IMR-90 (cell line): ENCODE measurements around the gene NTM. TPM values are rescaled to one million over a fixed set of nuclear protein-coding genes. Genes with fewer than 3 reads are reported as not detected.

Source experiments
- ATAC-seq: fragments of 200-7000 bp; cut with Tn5 transposase; 2 replicates; pipeline ENCODE4 v1.9.1; 2020; ENCODE audit warnings: low read depth, mild to moderate bottlenecking, moderate library complexity
- BruUV-seq: library from RNA; stranded (reverse); fragments of 400-500 nt; replicated peaks from 2 replicates; lab custom pipeline; 2021; lab: Mats Ljungman, UMichigan
- CTCF ChIA-PET: fragments of 300-600 bp; formaldehyde crosslinking; extraction: SDS; loops from one replicate; lab custom pipeline; 2021; ENCODE audit warnings: antibody characterized with exemption; lab: Yijun Ruan, JAX
- POLR2A ChIA-PET: fragments of 300-600 bp; sonication (Branson Sonifier 250); formaldehyde crosslinking; loops from one replicate; lab custom pipeline; 2022; ENCODE audit warnings: antibody characterized with exemption; ENCODE audit not compliant: unreplicated experiment; lab: Charles Lee
- DNase-seq: peaks from one replicate; pipeline ENCODE4 v3.0.0; 2013
- H2AFZ ChIP-seq: replicated peaks from 2 replicates; pipeline ENCODE3; 2013; ENCODE audit warnings: low read length, mild to moderate bottlenecking; ENCODE audit not compliant: poor library complexity
- H2AK5ac ChIP-seq: 2 replicates; pipeline ENCODE4 v1.6.1; 2013; ENCODE audit warnings: low read depth, low read length, inconsistent platforms
- H2AK9ac ChIP-seq: replicated peaks from 2 replicates; pipeline ENCODE3; 2013; ENCODE audit warnings: mild to moderate bottlenecking, low read depth, low read length, moderate library complexity; ENCODE audit not compliant: poor library complexity
- H2BK120ac ChIP-seq: 2 replicates; pipeline ENCODE4 v1.6.1; 2013; ENCODE audit warnings: low read depth, low read length, inconsistent platforms
- H2BK15ac ChIP-seq: 3 replicates; pipeline ENCODE4 v1.6.1; 2013; ENCODE audit warnings: low read depth, low read length, inconsistent platforms
- H2BK20ac ChIP-seq: 2 replicates; pipeline ENCODE4 v1.6.1; 2013; ENCODE audit warnings: low read depth, mild to moderate bottlenecking, inconsistent platforms, low read length, moderate library complexity
- H2BK5ac ChIP-seq: 2 replicates; pipeline ENCODE4 v1.6.1; 2013; ENCODE audit warnings: mild to moderate bottlenecking, low read depth, low read length, inconsistent platforms; ENCODE audit not compliant: poor library complexity, severe bottlenecking
- H3K14ac ChIP-seq: replicated peaks from 2 replicates; pipeline ENCODE4 v1.6.1; 2013; ENCODE audit warnings: low read depth, low read length, inconsistent platforms
- H3K18ac ChIP-seq: 2 replicates; pipeline ENCODE4 v1.6.1; 2013; ENCODE audit warnings: low read depth, low read length, control low read depth
- H3K23ac ChIP-seq: 2 replicates; pipeline ENCODE4 v1.6.1; 2013; ENCODE audit warnings: low read depth, low read length, inconsistent platforms
- H3K27ac ChIP-seq: 2 replicates; pipeline ENCODE4 v1.5.1; 2013; ENCODE audit warnings: mild to moderate bottlenecking, control low read depth, low read length; ENCODE audit not compliant: insufficient read depth
- H3K27me3 ChIP-seq: 2 replicates; pipeline ENCODE4 v1.6.1; 2013; ENCODE audit warnings: low read length; ENCODE audit not compliant: control insufficient read depth, insufficient read depth
- H3K36me3 ChIP-seq: 2 replicates; pipeline ENCODE4 v1.6.1; 2013; ENCODE audit warnings: low read length, mixed read lengths; ENCODE audit not compliant: control insufficient read depth, insufficient read depth
- H3K4ac ChIP-seq: 2 replicates; pipeline ENCODE4 v1.6.1; 2013; ENCODE audit warnings: low read depth, low read length, inconsistent platforms
- H3K4me1 ChIP-seq: 2 replicates; pipeline ENCODE4 v1.6.1; 2013; ENCODE audit warnings: low read length, mixed read lengths; ENCODE audit not compliant: control insufficient read depth, insufficient read depth
- H3K4me2 ChIP-seq: 2 replicates; pipeline ENCODE4 v1.6.1; 2013; ENCODE audit warnings: low read depth, mild to moderate bottlenecking, control low read depth, low read length, moderate library complexity
- H3K4me3 ChIP-seq: 2 replicates; pipeline ENCODE4 v1.5.1; 2013; ENCODE audit warnings: low read depth, mild to moderate bottlenecking, control low read depth, low read length, moderate library complexity; ENCODE audit not compliant: insufficient read depth
- H3K56ac ChIP-seq: 2 replicates; pipeline ENCODE4 v1.6.1; 2013; ENCODE audit warnings: low read length, inconsistent platforms; ENCODE audit not compliant: insufficient read depth; ENCODE audit errors: extremely low read depth
- H3K79me1 ChIP-seq, 2 experiments: 2 replicates each; pipeline ENCODE4 v1.6.1; 2013; ENCODE audit warnings: low read length in 2 of 2, inconsistent platforms in 1 of 2, low read depth in 1 of 2
- H3K9ac ChIP-seq: 2 replicates; pipeline ENCODE4 v1.6.1; 2013; ENCODE audit warnings: low read depth, low read length, control low read depth
- H3K9me1 ChIP-seq: 2 replicates; pipeline ENCODE4 v1.6.1; 2013; ENCODE audit warnings: low read length, inconsistent platforms; ENCODE audit not compliant: insufficient read depth
- H3K9me3 ChIP-seq: 2 replicates; pipeline ENCODE4 v1.6.1; 2013; ENCODE audit warnings: low read length; ENCODE audit not compliant: control insufficient read depth, insufficient read depth
- H4K20me1 ChIP-seq: 2 replicates; pipeline ENCODE4 v1.6.1; 2013; ENCODE audit warnings: low read length, inconsistent platforms; ENCODE audit not compliant: insufficient read depth
- H4K5ac ChIP-seq: 2 replicates; pipeline ENCODE4 v1.6.1; 2013; ENCODE audit warnings: mild to moderate bottlenecking, low read depth, low read length, control low read depth
- H4K8ac ChIP-seq, 2 experiments: 2 replicates each; pipeline ENCODE4 v1.6.1; 2013; ENCODE audit warnings: low read depth in 2 of 2, low read length in 2 of 2, control low read depth in 1 of 2, inconsistent platforms in 1 of 2
- H4K91ac ChIP-seq: 2 replicates; pipeline ENCODE4 v1.6.1; 2013; ENCODE audit warnings: low read depth, low read length, inconsistent platforms; ENCODE audit not compliant: insufficient read depth
- MAZ ChIP-seq: IDR thresholded peaks from 2 replicates; pipeline ENCODE4 v1.6.1; 2012; ENCODE audit warnings: low read depth, mild to moderate bottlenecking, low read length, improper control_type of control experiment, moderate library complexity, borderline replicate concordance
- MXI1 ChIP-seq: IDR thresholded peaks from 2 replicates; pipeline ENCODE4 v1.6.1; 2012; ENCODE audit warnings: low read depth, mild to moderate bottlenecking, low read length, moderate library complexity, borderline replicate concordance
- NFE2L2 ChIP-seq: fragments of 150-350 bp; IDR thresholded peaks from 2 replicates; pipeline ENCODE4 v1.6.1; 2016; ENCODE audit warnings: low read depth, mild to moderate bottlenecking, low read length
- SMC3 ChIP-seq: fragments of 150-350 bp; IDR thresholded peaks from 2 replicates; pipeline ENCODE4 v1.6.1; 2016; ENCODE audit warnings: low read depth, mild to moderate bottlenecking, antibody characterized with exemption, low read length, moderate library complexity
- WGBS, 2 experiments: methylation state at CpG; one replicate each; pipeline versions ENCODE4 v1.1.5 to v1.1.7; 2013; ENCODE audit warnings: missing lambda C conversion rate in 2 of 2; ENCODE audit not compliant: insufficient read length in 1 of 2; ENCODE audit errors: extremely low coverage in 2 of 2; 5-methylcytosine and 5-hydroxymethylcytosine counted together
- dilution Hi-C: fragments of 300-500 bp; cut with HindIII; formaldehyde crosslinking; loops from one replicate; pipeline ENCODE4 v1.14.3; 2018; ENCODE audit warnings: low sequenced_read_pairs; ENCODE audit not compliant: unreplicated experiment
- in situ Hi-C: fragments of 300-500 bp; cut with MboI; formaldehyde crosslinking; loops from 3 replicates; pipeline ENCODE4 v1.14.3; 2019; ENCODE audit warnings: low sequenced_read_pairs, inconsistent platforms, mixed read lengths
- intact Hi-C: fragments of 100-400 bp; cut with micrococcal nuclease; formaldehyde crosslinking; loops from 2 replicates; pipeline ENCODE4 v1.10.0; 2022
- polyA plus RNA-seq, 3 experiments: library from polyadenylated mRNA; depleted of rRNA; stranded (reverse); fragments of >200 nt; gene quantifications; 2 replicates each; pipeline ENCODE4 v1.2.3, GENCODE V29; 2012; ENCODE audit warnings: low replicate concordance in 1 of 3
- total RNA-seq: library from RNA; depleted of rRNA; stranded (reverse); fragments of >200 nt; gene quantifications from 2 replicates; pipeline ENCODE4 v1.2.3, GENCODE V29; 2012

The NTM gene
- total and polyA plus RNA-seq, 2 of the 4 experiments (the other 2 are of a cell fraction) = 19.5 to 25.5 TPM

GRCh38 chr11:131785801-131786200 lies 415.4 kb downstream of the NTM start:
- dilution Hi-C loops (no loop called here), in situ Hi-C loops (no loop called here), intact Hi-C loops (no loop called here)
- no peak overlapping the region for H3K4me2 ChIP-seq
- ChIA-PET CTCF (interaction anchor here (0.9 kb wide), 1 partner anchor 526 kb away, joined by 4 read pairs; no protein-coding TSS in a partner anchor), POLR2A (no interaction called here)
- H3K27me3 ChIP-seq = peaks cover 19% of the 10 kb centered on the region
- no peak overlapping the region for H2AK9ac ChIP-seq
- no peak overlapping the region for H4K8ac ChIP-seq
- TF ChIP-seq MXI1 (no peak), SMC3 (no peak), MAZ (no peak), NFE2L2 (no peak)
- H3K4ac ChIP-seq = no peak overlapping the region
- H3K4me3 ChIP-seq = no peak overlapping the region
- no peak overlapping the region for H2AK5ac ChIP-seq
- no peaks in the 10 kb centered on the region for H4K20me1 ChIP-seq
- H3K23ac ChIP-seq = no peak overlapping the region
- no peaks in the 10 kb centered on the region for H3K79me1 ChIP-seq
- no peaks in the 10 kb centered on the region for H3K36me3 ChIP-seq
- H3K9me3 ChIP-seq = peaks cover 2% of the 10 kb centered on the region; the same call in 1 of the 2 replicates
- H2BK20ac ChIP-seq = no peak overlapping the region
- no peak overlapping the region for H4K91ac ChIP-seq
- no peak overlapping the region for H2BK120ac ChIP-seq
- no peak overlapping the region for H3K56ac ChIP-seq
- no peak overlapping the region for H4K5ac ChIP-seq
- H2BK5ac ChIP-seq = no peak overlapping the region
- no peak overlapping the region for H2AFZ ChIP-seq
- no peak for DNase-seq
- H3K4me1 ChIP-seq = no peaks in the 10 kb centered on the region
- H3K18ac ChIP-seq = no peak overlapping the region
- H3K27ac ChIP-seq = no peak overlapping the region
- H2BK15ac ChIP-seq = no peak overlapping the region
- ATAC-seq = no peak
- 90% methylated on average over 5 of the region's 7 CpGs; no CpG with 5 or more reads in 1 of the 2 experiments for WGBS, 2 experiments
- no peak overlapping the region for H3K14ac ChIP-seq
- no peaks in the 10 kb centered on the region for H3K9me1 ChIP-seq
- no TSS peak for BruUV-seq
- no peak overlapping the region for H3K9ac ChIP-seq
